Stimulated activated CD8-positive, alpha-beta memory T cell treated with anti-CD3 and anti-CD28 coated beads, Interleukin-2, amount 100 ng/mL, for 48 hours (primary cell): ENCODE results near the gene WWTR1.

Experiments
- DNase-seq, 2 donors: peaks; one replicate each; pipeline ENCODE4 v3.0.0-alpha.2; 2020; ENCODE audit warnings: low read depth in 2 of 2

Gene WWTR1

GRCh38 chr3:149657926-149658743, at the start of gene WWTR1:
Gene WWTR1 (minus strand): TSS chr3:149658025. CDS start chr3:149657306, 719 bp downstream.
- DNase-seq = peak in 1 of 2 donors; percentile 34

- no peak for DNase-seq
These were observed 49.1 kb upstream of the WWTR1 start for GRCh38 chr3:149706905-149707304.

- DNase-seq = no peak
These were observed 47.6 kb upstream of the WWTR1 start for GRCh38 chr3:149705416-149705815.

GRCh38 chr3:149703466-149703865, 45.6 kb upstream of the WWTR1 start:
- no peak for DNase-seq

GRCh38 chr3:149702691-149703441, 45.0 kb upstream of the WWTR1 start:
- no peak for DNase-seq

GRCh38 chr3:149701977-149702350, 44.1 kb upstream of the WWTR1 start:
- DNase-seq = no peak

GRCh38 chr3:149701206-149701976, 43.6 kb upstream of the WWTR1 start:
- peak in 1 of 2 donors; percentile 16 for DNase-seq

- no peak for DNase-seq
These were observed 30.4 kb upstream of the WWTR1 start for GRCh38 chr3:149688122-149688757.

- no peak for DNase-seq
These were observed 29.2 kb upstream of the WWTR1 start for GRCh38 chr3:149686996-149687395.

GRCh38 chr3:149678351-149678950, 20.6 kb upstream of the WWTR1 start:
- no peak for DNase-seq

- no peak for DNase-seq
These were observed 15.6 kb upstream of the WWTR1 start for GRCh38 chr3:149673393-149673792.

GRCh38 chr3:149670742-149671492, 13.1 kb upstream of the WWTR1 start:
- no peak for DNase-seq

GRCh38 chr3:149667576-149667975, 9.8 kb upstream of the WWTR1 start:
- no peak for DNase-seq

- no peak for DNase-seq
These were observed 6.1 kb upstream of the WWTR1 start for GRCh38 chr3:149663966-149664365.

- no peak for DNase-seq
These were observed 4.5 kb upstream of the WWTR1 start for GRCh38 chr3:149662240-149662887.

GRCh38 chr3:149660462-149660861, 2.6 kb upstream of the WWTR1 start:
- DNase-seq = no peak

GRCh38 chr3:149658744-149659497, 1.1 kb upstream of the WWTR1 start:
- DNase-seq = no peak

GRCh38 chr3:149657321-149657925, 402 bp downstream of the WWTR1 start:
- no peak for DNase-seq
